GM19438 (cell line): ENCODE results near the gene TMEM256.
"Not testable (repeated sequence)": the region's sequence is repeated elsewhere in the genome, so short reads cannot be mapped to it uniquely, and the experiment has no call there.

Source experiments
- ATAC-seq: cut with Tn5 transposase; IDR thresholded peaks from one replicate; pipeline ENCODE4 v1.9.1; 2021; ENCODE audit warnings: low read depth; ENCODE audit not compliant: unreplicated experiment

Gene TMEM256

GRCh38 chr17:7389924-7390910, 13.7 kb downstream of the TMEM256 start:
- no peak for ATAC-seq

- ATAC-seq, result no peak
Measured at GRCh38 chr17:7388856-7389255, 15.0 kb downstream of the TMEM256 start.

GRCh38 chr17:7384489-7385081, 19.3 kb downstream of the TMEM256 start:
- no peak for ATAC-seq

GRCh38 chr17:7383742-7384488, 20.0 kb downstream of the TMEM256 start:
- ATAC-seq, result no peak

GRCh38 chr17:7383371-7383741, 20.5 kb downstream of the TMEM256 start:
- ATAC-seq, result no peak

GRCh38 chr17:7382901-7383300, 21.0 kb downstream of the TMEM256 start:
- ATAC-seq, result no peak

- no peak for ATAC-seq
Measured at GRCh38 chr17:7380855-7381683, 22.8 kb downstream of the TMEM256 start, which contains the start of gene TNK1. TSS of gene TNK1 (plus strand) at chr17:7381089. CDS start at chr17:7382927, 1,838 bp downstream.

GRCh38 chr17:7380321-7380720, 23.6 kb downstream of the TMEM256 start:
- no peak for ATAC-seq

- no peak for ATAC-seq
Measured at GRCh38 chr17:7379134-7379533, 24.8 kb downstream of the TMEM256 start.

GRCh38 chr17:7374353-7374752, 29.5 kb downstream of the TMEM256 start:
- no peak for ATAC-seq

GRCh38 chr17:7370853-7371252, 33.0 kb downstream of the TMEM256 start:
- ATAC-seq, result no peak

- ATAC-seq, result no peak
Measured at GRCh38 chr17:7369825-7370224, 34.1 kb downstream of the TMEM256 start.

- ATAC-seq, result not testable (repeated sequence)
Measured at GRCh38 chr17:7368599-7368994, 35.3 kb downstream of the TMEM256 start.

GRCh38 chr17:7367918-7368598, 35.8 kb downstream of the TMEM256 start:
- no peak for ATAC-seq

- no peak for ATAC-seq
Measured at GRCh38 chr17:7367083-7367482, 36.8 kb downstream of the TMEM256 start.

GRCh38 chr17:7365963-7366362, 37.9 kb downstream of the TMEM256 start:
- not testable (repeated sequence) for ATAC-seq

GRCh38 chr17:7363311-7363710, 40.6 kb downstream of the TMEM256 start:
- ATAC-seq, result no peak

- no peak for ATAC-seq
Measured at GRCh38 chr17:7361906-7362305, 42.0 kb downstream of the TMEM256 start.

- no peak for ATAC-seq
Measured at GRCh38 chr17:7357381-7357780, 46.5 kb downstream of the TMEM256 start.

GRCh38 chr17:7356756-7357155, 47.1 kb downstream of the TMEM256 start:
- ATAC-seq, result no peak
